Adrenal gland (tissue), 5 donors: ENCODE results near the gene GPHB5.

Experiments
- POLR2A ChIP-seq, 2 donors: fragments of 450-650 bp; IDR thresholded peaks; one replicate each; pipeline ENCODE4 v1.6.1; 2017; ENCODE audit warnings: antibody characterized with exemption in 2 of 2, mild to moderate bottlenecking in 2 of 2, moderate library complexity in 1 of 2
- TF ChIP-seq, protein P1 (sequence below), 6 experiments: fragments of 450-650 bp in 4 of 6; fragments of 200-600 bp in 2 of 6; sonication (generic) in 1 of 6; IDR thresholded peaks; 1 replicate in 5 of 6; 2 replicates in 1 of 6; pipeline versions ENCODE4 v1.5.1 to v1.8.0; 2016 to 2021; ENCODE audit warnings: antibody characterized with exemption in 6 of 6, mild to moderate bottlenecking in 2 of 6, moderate library complexity in 1 of 6
- donor health status: DM: no; HTN: no; CAD: no.

DNA sequence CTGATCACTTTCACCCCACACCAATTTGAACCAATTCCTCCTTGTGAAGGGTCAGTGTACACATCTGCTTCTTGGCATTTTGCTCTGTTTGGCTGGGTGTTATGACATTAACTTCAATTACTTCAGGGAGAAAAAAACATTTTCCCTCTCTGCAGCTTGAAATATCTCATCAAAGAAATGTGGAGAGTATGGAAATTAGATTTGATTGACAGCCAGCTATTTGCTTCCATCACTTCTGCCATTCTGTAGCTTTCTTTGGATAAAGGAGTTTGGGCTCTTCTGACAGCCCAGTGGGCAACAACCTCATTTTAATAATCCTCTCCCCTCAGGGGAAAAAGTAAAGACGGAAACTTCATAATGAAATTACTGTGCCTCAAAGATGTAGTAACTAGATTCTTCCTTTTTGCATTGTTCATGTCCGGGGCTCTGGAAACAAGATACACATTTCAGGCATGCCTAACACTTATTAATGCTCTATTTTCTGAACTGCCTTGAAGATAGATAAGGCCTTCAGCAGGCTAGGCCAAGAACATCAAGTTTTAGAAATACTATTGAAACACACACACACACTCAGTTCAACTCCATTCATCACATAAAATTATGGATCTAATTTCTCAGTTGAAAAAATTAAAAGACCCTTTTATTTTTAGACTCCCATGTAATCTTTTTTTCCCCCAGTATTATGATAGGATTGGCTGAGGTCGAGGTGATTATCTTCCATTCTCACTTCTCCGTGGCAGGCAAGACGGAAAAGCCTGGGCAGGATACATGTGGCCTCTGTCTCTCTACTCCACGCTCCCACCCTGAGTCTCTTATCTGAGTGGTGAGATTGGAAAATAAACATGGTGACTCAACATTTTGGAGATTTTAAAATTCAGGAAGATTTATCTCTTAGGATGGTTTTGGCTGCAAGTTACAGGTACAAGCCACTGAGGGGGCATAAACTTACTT is 10.3 kb upstream of the GPHB5 start:
- TF ChIP-seq, protein P1, sequence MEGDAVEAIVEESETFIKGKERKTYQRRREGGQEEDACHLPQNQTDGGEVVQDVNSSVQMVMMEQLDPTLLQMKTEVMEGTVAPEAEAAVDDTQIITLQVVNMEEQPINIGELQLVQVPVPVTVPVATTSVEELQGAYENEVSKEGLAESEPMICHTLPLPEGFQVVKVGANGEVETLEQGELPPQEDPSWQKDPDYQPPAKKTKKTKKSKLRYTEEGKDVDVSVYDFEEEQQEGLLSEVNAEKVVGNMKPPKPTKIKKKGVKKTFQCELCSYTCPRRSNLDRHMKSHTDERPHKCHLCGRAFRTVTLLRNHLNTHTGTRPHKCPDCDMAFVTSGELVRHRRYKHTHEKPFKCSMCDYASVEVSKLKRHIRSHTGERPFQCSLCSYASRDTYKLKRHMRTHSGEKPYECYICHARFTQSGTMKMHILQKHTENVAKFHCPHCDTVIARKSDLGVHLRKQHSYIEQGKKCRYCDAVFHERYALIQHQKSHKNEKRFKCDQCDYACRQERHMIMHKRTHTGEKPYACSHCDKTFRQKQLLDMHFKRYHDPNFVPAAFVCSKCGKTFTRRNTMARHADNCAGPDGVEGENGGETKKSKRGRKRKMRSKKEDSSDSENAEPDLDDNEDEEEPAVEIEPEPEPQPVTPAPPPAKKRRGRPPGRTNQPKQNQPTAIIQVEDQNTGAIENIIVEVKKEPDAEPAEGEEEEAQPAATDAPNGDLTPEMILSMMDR (IDR thresholded peaks at IDR 0.05) = no peak
- no peak for TF ChIP-seq POLR2A (IDR thresholded peaks at IDR 0.05)
